GM19351 (cell line): ENCODE measurements around the gene EXOC3L4.
"Not testable (repeated sequence)": the region's sequence is repeated elsewhere in the genome, so short reads cannot be mapped to it uniquely, and the experiment has no call there.

Source experiments
- ATAC-seq: cut with Tn5 transposase; IDR thresholded peaks from one replicate; pipeline ENCODE4 v1.9.1; 2021; ENCODE audit warnings: mild to moderate bottlenecking, moderate library complexity; ENCODE audit not compliant: unreplicated experiment

Gene EXOC3L4

GRCh38 chr14:103103461-103104388 lies 9.2 kb downstream of the EXOC3L4 start:
- ATAC-seq, result no peak

GRCh38 chr14:103104389-103104653 lies 9.8 kb downstream of the EXOC3L4 start:
- no peak for ATAC-seq

- no peak for ATAC-seq
Observed at GRCh38 chr14:103104654-103105452, 10.3 kb downstream of the EXOC3L4 start.

- no peak for ATAC-seq
Observed at GRCh38 chr14:103105580-103106150, 11.1 kb downstream of the EXOC3L4 start.

- no peak for ATAC-seq
Observed at GRCh38 chr14:103107455-103107854, 12.9 kb downstream of the EXOC3L4 start.

- ATAC-seq, result no peak
Observed at GRCh38 chr14:103107941-103108748, 13.6 kb downstream of the EXOC3L4 start.

- peak; percentile 38 for ATAC-seq
Observed at GRCh38 chr14:103108749-103109207, 14.3 kb downstream of the EXOC3L4 start.

- ATAC-seq, result no peak
Observed at GRCh38 chr14:103109535-103110441, 15.3 kb downstream of the EXOC3L4 start.

- ATAC-seq, result no peak
Observed at GRCh38 chr14:103110681-103111231, 16.2 kb downstream of the EXOC3L4 start.

GRCh38 chr14:103111232-103111868 lies 16.8 kb downstream of the EXOC3L4 start:
- ATAC-seq, result no peak

- no peak for ATAC-seq
Observed at GRCh38 chr14:103112400-103113243, 18.1 kb downstream of the EXOC3L4 start.

GRCh38 chr14:103113303-103113702 lies 18.8 kb downstream of the EXOC3L4 start:
- ATAC-seq, result no peak

GRCh38 chr14:103113774-103114173 lies 19.2 kb downstream of the EXOC3L4 start:
- no peak for ATAC-seq

GRCh38 chr14:103115086-103115679 lies 20.7 kb downstream of the EXOC3L4 start:
- not testable (repeated sequence) for ATAC-seq

GRCh38 chr14:103115845-103116572 lies 21.5 kb downstream of the EXOC3L4 start:
- ATAC-seq, result no peak

- ATAC-seq, result no peak
Observed at GRCh38 chr14:103116636-103117035, 22.1 kb downstream of the EXOC3L4 start.

GRCh38 chr14:103117499-103117898 lies 23.0 kb downstream of the EXOC3L4 start:
- not testable (repeated sequence) for ATAC-seq
